GM23338 (cell line): ENCODE results near the gene PARP9. TPM values are rescaled to one million over a fixed set of nuclear protein-coding genes. Genes with fewer than 3 reads are reported as not detected.

Experiments
- ATAC-seq: fragments of 200-7000 bp; cut with Tn5 transposase; 3 replicates; pipeline ENCODE4 v1.9.1; 2020
- DNase-seq: peaks from one replicate; pipeline ENCODE4 v3.0.0-alpha.2; 2015; ENCODE audit warnings: low spot score
- H2AFZ ChIP-seq: fragments of 200-600 bp; sonication (generic); 2 replicates; pipeline ENCODE4 v1.8.0; 2016; ENCODE audit warnings: antibody characterized with exemption, mild to moderate bottlenecking, moderate library complexity
- H3F3A ChIP-seq: fragments of 200-600 bp; sonication (generic); replicated peaks from 2 replicates; pipeline ENCODE4 v1.8.0; 2017; ENCODE audit warnings: antibody characterized with exemption, mixed run types, low read depth
- H3K27ac ChIP-seq: fragments of 200-600 bp; sonication (generic); 2 replicates; pipeline ENCODE4 v1.6.1; 2016; ENCODE audit warnings: low read depth
- H3K27me3 ChIP-seq: fragments of 200-600 bp; sonication (generic); 2 replicates; pipeline ENCODE4 v1.8.0; 2016; ENCODE audit warnings: mild to moderate bottlenecking, mixed run types, moderate library complexity; ENCODE audit not compliant: insufficient read depth
- H3K36me3 ChIP-seq: fragments of 200-600 bp; sonication (generic); 2 replicates; pipeline ENCODE4 v1.8.0; 2016; ENCODE audit warnings: mild to moderate bottlenecking; ENCODE audit not compliant: insufficient read depth
- H3K4me1 ChIP-seq: fragments of 200-600 bp; sonication (generic); 2 replicates; pipeline ENCODE4 v1.8.0; 2016; ENCODE audit warnings: mild to moderate bottlenecking, moderate library complexity; ENCODE audit not compliant: insufficient read depth
- H3K4me2 ChIP-seq: fragments of 200-600 bp; sonication (generic); 2 replicates; pipeline ENCODE4 v1.7.1; 2017; ENCODE audit warnings: mixed run types
- H3K4me3 ChIP-seq: fragments of 200-600 bp; sonication (generic); 2 replicates; pipeline ENCODE4 v1.6.1; 2016; ENCODE audit warnings: mixed run types
- H3K79me2 ChIP-seq: fragments of 200-600 bp; sonication (generic); replicated peaks from 2 replicates; pipeline ENCODE4 v1.8.0; 2017; ENCODE audit warnings: mild to moderate bottlenecking; ENCODE audit not compliant: insufficient read depth
- H3K9me2 ChIP-seq: fragments of 200-600 bp; sonication (generic); 2 replicates; pipeline ENCODE4 v1.8.0; 2017; ENCODE audit not compliant: insufficient read depth
- H4K20me1 ChIP-seq: fragments of 200-600 bp; sonication (generic); replicated peaks from 2 replicates; pipeline ENCODE4 v1.8.0; 2017; ENCODE audit warnings: mild to moderate bottlenecking; ENCODE audit not compliant: insufficient read depth
- H3K27ac Mint-ChIP-seq: 2 replicates; pipeline ENCODE4 v1.8.0; 2020; ENCODE audit warnings: inconsistent platforms, mild to moderate bottlenecking, moderate library complexity, mixed read lengths
- H3K27me3 Mint-ChIP-seq: 3 replicates; pipeline ENCODE4 v1.8.0; 2022; ENCODE audit warnings: low read depth, mild to moderate bottlenecking, moderate library complexity, mixed read lengths, inconsistent platforms; ENCODE audit not compliant: insufficient read depth, poor library complexity
- H3K36me3 Mint-ChIP-seq: 3 replicates; pipeline ENCODE4 v1.8.0; 2021; ENCODE audit warnings: low read depth, mild to moderate bottlenecking, inconsistent platforms, moderate library complexity, mixed read lengths
- H3K4me1 Mint-ChIP-seq: 3 replicates; pipeline ENCODE4 v1.8.0; 2020; ENCODE audit warnings: mild to moderate bottlenecking, inconsistent platforms, mixed read lengths
- H3K4me3 Mint-ChIP-seq: 3 replicates; pipeline ENCODE4 v1.8.0; 2021; ENCODE audit warnings: moderate library complexity, mild to moderate bottlenecking, inconsistent platforms, mixed read lengths
- H3K9me3 Mint-ChIP-seq: 3 replicates; pipeline ENCODE4 v1.8.0; 2020; ENCODE audit warnings: moderate library complexity, mild to moderate bottlenecking, inconsistent platforms, mixed read lengths
- CREB1 ChIP-seq: fragments of 250-450 bp; sonication (Bioruptor Pico); IDR thresholded peaks from 2 replicates; pipeline ENCODE4 v1.5.0; 2020; ENCODE audit warnings: low read depth, mild to moderate bottlenecking, moderate library complexity
- EZH2 ChIP-seq: fragments of 200-600 bp; sonication (generic); IDR thresholded peaks from one replicate; pipeline ENCODE4 v1.8.0; 2017; ENCODE audit warnings: antibody characterized with exemption, mild to moderate bottlenecking, low read depth; ENCODE audit not compliant: unreplicated experiment
- EZH2phosphoT487 ChIP-seq: fragments of 200-600 bp; sonication (generic); IDR thresholded peaks from one replicate; pipeline ENCODE4 v1.8.1; 2018; ENCODE audit warnings: antibody characterized with exemption; ENCODE audit not compliant: unreplicated experiment
- JUNB ChIP-seq: IDR thresholded peaks from one replicate; pipeline ENCODE4 v1.6.1; 2016; ENCODE audit warnings: antibody characterized with exemption; ENCODE audit not compliant: unreplicated experiment
- POLR2AphosphoS5 ChIP-seq: IDR thresholded peaks from 2 replicates; pipeline ENCODE4 v1.6.1; 2016; ENCODE audit warnings: antibody characterized with exemption, low read depth
- STAT1 ChIP-seq: IDR thresholded peaks from one replicate; pipeline ENCODE4 v1.6.1; 2016; ENCODE audit warnings: antibody characterized with exemption; ENCODE audit not compliant: unreplicated experiment
- ZNF331 ChIP-seq: fragments of 250-450 bp; sonication (Bioruptor Pico); IDR thresholded peaks from 2 replicates; pipeline ENCODE4 v1.5.0; 2020; ENCODE audit warnings: low read depth, mild to moderate bottlenecking, moderate library complexity
- polyA plus RNA-seq: library from polyadenylated mRNA; unstranded; fragments of >200 nt; fragmentation: Nextera tagmentation; extraction: Ambion mirVana; gene quantifications from 2 replicates; pipeline ENCODE4 v1.2.1, GENCODE V29; 2016
- total RNA-seq: library from RNA; depleted of rRNA; stranded (reverse); fragments of >200 nt; shearing (Covaris generic); gene quantifications from 2 replicates; pipeline ENCODE4 v1.2.3, GENCODE V29; 2014
- TF ChIP-seq, protein P1 (sequence below): fragments of 250-450 bp; sonication (Bioruptor Pico); IDR thresholded peaks from 2 replicates; pipeline ENCODE4 v1.5.0; 2020; ENCODE audit warnings: mild to moderate bottlenecking, moderate library complexity
- TF ChIP-seq, protein P2 (sequence below): IDR thresholded peaks from 2 replicates; pipeline ENCODE4 v1.6.1; 2016; ENCODE audit warnings: antibody characterized with exemption
- TF ChIP-seq, protein P3 (sequence below): IDR thresholded peaks from one replicate; pipeline ENCODE4 v1.6.1; 2018; ENCODE audit warnings: antibody characterized with exemption; ENCODE audit not compliant: unreplicated experiment

The PARP9 gene
- total and polyA plus RNA-seq, 2 experiments from 2014 or later = 1.8 to 2.2 TPM

DNA sequence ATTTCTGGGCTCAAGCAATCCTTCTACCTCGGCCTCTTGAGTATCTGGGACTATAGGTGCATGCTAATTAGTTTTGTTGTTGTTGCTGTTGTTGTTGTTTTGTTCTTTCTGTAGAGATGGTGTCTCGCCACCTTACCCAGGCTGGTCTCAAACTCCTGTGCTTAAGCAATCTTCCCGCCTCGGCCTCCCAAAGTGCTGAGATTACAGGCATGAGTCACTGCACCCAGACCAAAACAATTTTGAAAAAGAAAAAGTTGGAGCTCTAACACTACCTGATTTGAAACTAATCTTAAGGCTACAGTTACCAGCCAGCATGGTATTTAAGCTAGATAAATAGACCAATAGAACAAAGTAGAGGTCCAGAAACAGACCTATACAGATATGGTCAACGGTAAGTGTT lies 79.1 kb downstream of the PARP9 start:
- H4K20me1 ChIP-seq = peaks cover 29% of the 10 kb centered on the region; the same call in 1 of the 2 replicates
- Mint-ChIP-seq H3K9me3 (no peaks in the 10 kb centered on the region), H3K27ac (peak overlapping the region; percentile 84; the same call in 1 of the 2 replicates), H3K4me3 (no peak overlapping the region), H3K4me1 (no peaks in the 10 kb centered on the region; the same call in 2 of the 3 replicates), H3K27me3 (no peaks in the 10 kb centered on the region), H3K36me3 (no peaks in the 10 kb centered on the region; the same call in 2 of the 3 replicates)
- no peak for ATAC-seq
- H3K36me3 ChIP-seq = no peaks in the 10 kb centered on the region
- H3K79me2 ChIP-seq = peaks cover 83% of the 10 kb centered on the region
- no peaks in the 10 kb centered on the region for H3K4me1 ChIP-seq
- H2AFZ ChIP-seq = no peak overlapping the region
- no peak overlapping the region for H3K27ac ChIP-seq
- no peaks in the 10 kb centered on the region for H3K9me2 ChIP-seq
- no peaks in the 10 kb centered on the region for H3K27me3 ChIP-seq
- TF ChIP-seq CREB1 (CRISPR knock-in tag) (no peak), POLR2AphosphoS5 (no peak)
- no peak for DNase-seq
- no peak overlapping the region for H3K4me3 ChIP-seq
- H3K4me2 ChIP-seq = no peak overlapping the region
- H3F3A ChIP-seq = no peaks in the 10 kb centered on the region

DNA sequence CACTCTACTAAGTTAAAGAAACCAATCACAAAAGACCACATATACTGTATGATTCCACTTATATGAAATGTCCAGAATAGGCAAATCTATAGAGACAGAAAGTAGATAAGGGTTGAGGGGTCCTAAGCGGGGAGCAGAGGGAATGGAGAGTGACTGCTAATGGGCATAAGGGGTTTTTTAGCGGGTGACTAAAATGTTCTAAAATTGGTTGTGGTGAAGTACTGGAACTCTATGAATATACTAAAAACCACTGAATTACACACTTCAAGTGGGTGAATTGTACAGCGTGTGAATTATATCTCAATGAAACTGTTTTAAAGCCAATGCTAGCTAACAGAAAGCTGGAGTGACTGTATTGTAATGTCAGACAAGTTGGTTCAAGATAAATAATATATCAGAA lies 82.7 kb downstream of the PARP9 start:
- H3K27ac Mint-ChIP-seq = no peak overlapping the region
- TF ChIP-seq, protein P1, sequence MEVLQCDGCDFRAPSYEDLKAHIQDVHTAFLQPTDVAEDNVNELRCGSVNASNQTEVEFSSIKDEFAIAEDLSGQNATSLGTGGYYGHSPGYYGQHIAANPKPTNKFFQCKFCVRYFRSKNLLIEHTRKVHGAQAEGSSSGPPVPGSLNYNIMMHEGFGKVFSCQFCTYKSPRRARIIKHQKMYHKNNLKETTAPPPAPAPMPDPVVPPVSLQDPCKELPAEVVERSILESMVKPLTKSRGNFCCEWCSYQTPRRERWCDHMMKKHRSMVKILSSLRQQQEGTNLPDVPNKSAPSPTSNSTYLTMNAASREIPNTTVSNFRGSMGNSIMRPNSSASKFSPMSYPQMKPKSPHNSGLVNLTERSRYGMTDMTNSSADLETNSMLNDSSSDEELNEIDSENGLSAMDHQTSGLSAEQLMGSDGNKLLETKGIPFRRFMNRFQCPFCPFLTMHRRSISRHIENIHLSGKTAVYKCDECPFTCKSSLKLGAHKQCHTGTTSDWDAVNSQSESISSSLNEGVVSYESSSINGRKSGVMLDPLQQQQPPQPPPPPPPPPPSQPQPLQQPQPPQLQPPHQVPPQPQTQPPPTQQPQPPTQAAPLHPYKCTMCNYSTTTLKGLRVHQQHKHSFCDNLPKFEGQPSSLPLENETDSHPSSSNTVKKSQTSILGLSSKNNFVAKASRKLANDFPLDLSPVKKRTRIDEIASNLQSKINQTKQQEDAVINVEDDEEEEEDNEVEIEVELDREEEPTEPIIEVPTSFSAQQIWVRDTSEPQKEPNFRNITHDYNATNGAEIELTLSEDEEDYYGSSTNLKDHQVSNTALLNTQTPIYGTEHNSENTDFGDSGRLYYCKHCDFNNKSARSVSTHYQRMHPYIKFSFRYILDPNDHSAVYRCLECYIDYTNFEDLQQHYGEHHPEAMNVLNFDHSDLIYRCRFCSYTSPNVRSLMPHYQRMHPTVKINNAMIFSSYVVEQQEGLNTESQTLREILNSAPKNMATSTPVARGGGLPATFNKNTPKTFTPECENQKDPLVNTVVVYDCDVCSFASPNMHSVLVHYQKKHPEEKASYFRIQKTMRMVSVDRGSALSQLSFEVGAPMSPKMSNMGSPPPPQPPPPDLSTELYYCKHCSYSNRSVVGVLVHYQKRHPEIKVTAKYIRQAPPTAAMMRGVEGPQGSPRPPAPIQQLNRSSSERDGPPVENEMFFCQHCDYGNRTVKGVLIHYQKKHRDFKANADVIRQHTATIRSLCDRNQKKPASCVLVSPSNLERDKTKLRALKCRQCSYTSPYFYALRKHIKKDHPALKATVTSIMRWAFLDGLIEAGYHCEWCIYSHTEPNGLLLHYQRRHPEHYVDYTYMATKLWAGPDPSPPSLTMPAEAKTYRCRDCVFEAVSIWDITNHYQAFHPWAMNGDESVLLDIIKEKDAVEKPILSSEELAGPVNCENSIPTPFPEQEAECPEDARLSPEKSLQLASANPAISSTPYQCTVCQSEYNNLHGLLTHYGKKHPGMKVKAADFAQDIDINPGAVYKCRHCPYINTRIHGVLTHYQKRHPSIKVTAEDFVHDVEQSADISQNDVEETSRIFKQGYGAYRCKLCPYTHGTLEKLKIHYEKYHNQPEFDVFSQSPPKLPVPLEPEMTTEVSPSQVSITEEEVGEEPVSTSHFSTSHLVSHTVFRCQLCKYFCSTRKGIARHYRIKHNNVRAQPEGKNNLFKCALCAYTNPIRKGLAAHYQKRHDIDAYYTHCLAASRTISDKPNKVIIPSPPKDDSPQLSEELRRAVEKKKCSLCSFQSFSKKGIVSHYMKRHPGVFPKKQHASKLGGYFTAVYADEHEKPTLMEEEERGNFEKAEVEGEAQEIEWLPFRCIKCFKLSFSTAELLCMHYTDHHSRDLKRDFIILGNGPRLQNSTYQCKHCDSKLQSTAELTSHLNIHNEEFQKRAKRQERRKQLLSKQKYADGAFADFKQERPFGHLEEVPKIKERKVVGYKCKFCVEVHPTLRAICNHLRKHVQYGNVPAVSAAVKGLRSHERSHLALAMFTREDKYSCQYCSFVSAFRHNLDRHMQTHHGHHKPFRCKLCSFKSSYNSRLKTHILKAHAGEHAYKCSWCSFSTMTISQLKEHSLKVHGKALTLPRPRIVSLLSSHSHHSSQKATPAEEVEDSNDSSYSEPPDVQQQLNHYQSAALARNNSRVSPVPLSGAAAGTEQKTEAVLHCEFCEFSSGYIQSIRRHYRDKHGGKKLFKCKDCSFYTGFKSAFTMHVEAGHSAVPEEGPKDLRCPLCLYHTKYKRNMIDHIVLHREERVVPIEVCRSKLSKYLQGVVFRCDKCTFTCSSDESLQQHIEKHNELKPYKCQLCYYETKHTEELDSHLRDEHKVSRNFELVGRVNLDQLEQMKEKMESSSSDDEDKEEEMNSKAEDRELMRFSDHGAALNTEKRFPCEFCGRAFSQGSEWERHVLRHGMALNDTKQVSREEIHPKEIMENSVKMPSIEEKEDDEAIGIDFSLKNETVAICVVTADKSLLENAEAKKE (CRISPR knock-in tag) = no peak
- TF ChIP-seq CREB1 (CRISPR knock-in tag) (no peak), POLR2AphosphoS5 (no peak), EZH2 (no peak), EZH2phosphoT487 (no peak), STAT1 (no peak), JUNB (no peak), ZNF331 (CRISPR knock-in tag) (no peak)
- TF ChIP-seq, protein P2, sequence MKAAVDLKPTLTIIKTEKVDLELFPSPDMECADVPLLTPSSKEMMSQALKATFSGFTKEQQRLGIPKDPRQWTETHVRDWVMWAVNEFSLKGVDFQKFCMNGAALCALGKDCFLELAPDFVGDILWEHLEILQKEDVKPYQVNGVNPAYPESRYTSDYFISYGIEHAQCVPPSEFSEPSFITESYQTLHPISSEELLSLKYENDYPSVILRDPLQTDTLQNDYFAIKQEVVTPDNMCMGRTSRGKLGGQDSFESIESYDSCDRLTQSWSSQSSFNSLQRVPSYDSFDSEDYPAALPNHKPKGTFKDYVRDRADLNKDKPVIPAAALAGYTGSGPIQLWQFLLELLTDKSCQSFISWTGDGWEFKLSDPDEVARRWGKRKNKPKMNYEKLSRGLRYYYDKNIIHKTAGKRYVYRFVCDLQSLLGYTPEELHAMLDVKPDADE = no peak
- TF ChIP-seq, protein P3, sequence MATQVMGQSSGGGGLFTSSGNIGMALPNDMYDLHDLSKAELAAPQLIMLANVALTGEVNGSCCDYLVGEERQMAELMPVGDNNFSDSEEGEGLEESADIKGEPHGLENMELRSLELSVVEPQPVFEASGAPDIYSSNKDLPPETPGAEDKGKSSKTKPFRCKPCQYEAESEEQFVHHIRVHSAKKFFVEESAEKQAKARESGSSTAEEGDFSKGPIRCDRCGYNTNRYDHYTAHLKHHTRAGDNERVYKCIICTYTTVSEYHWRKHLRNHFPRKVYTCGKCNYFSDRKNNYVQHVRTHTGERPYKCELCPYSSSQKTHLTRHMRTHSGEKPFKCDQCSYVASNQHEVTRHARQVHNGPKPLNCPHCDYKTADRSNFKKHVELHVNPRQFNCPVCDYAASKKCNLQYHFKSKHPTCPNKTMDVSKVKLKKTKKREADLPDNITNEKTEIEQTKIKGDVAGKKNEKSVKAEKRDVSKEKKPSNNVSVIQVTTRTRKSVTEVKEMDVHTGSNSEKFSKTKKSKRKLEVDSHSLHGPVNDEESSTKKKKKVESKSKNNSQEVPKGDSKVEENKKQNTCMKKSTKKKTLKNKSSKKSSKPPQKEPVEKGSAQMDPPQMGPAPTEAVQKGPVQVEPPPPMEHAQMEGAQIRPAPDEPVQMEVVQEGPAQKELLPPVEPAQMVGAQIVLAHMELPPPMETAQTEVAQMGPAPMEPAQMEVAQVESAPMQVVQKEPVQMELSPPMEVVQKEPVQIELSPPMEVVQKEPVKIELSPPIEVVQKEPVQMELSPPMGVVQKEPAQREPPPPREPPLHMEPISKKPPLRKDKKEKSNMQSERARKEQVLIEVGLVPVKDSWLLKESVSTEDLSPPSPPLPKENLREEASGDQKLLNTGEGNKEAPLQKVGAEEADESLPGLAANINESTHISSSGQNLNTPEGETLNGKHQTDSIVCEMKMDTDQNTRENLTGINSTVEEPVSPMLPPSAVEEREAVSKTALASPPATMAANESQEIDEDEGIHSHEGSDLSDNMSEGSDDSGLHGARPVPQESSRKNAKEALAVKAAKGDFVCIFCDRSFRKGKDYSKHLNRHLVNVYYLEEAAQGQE = no peak

More for the DNA sequence above, 82.7 kb downstream of the PARP9 start:
- Histone ChIP-seq H3K36me3 (no peaks in the 10 kb centered on the region), H4K20me1 (peaks cover 22% of the 10 kb centered on the region), H3F3A (no peaks in the 10 kb centered on the region), H3K4me2 (no peak overlapping the region), H2AFZ (no peak overlapping the region), H3K27ac (no peak overlapping the region), H3K4me1 (no peaks in the 10 kb centered on the region), H3K79me2 (peaks cover 97% of the 10 kb centered on the region), H3K4me3 (no peak overlapping the region), H3K9me2 (no peaks in the 10 kb centered on the region), H3K27me3 (no peaks in the 10 kb centered on the region)
- ATAC-seq (no peak), DNase-seq (no peak)
- Mint-ChIP-seq H3K9me3 (no peaks in the 10 kb centered on the region), H3K4me1 (no peaks in the 10 kb centered on the region; the same call in 2 of the 3 replicates), H3K27me3 (no peaks in the 10 kb centered on the region), H3K36me3 (no peaks in the 10 kb centered on the region), H3K4me3 (no peak overlapping the region)
